Esophagus squamous epithelium (tissue), 4 donors: ENCODE data around the gene C3orf70.

Experiments used
- CTCF ChIP-seq, 6 experiments: fragments of 450-650 bp in 4 of 6; fragments of 200-600 bp in 2 of 6; sonication (generic) in 2 of 6; IDR thresholded peaks; one replicate each; pipeline ENCODE4 v1.5.1; 2016 to 2019; ENCODE audit warnings: antibody characterized with exemption in 6 of 6, mild to moderate bottlenecking in 4 of 6, moderate library complexity in 4 of 6
- POLR2A ChIP-seq, 4 donors: fragments of 450-650 bp; IDR thresholded peaks; one replicate each; pipeline ENCODE4 v1.6.1; 2017; ENCODE audit warnings: antibody characterized with exemption in 4 of 4, mild to moderate bottlenecking in 4 of 4, moderate library complexity in 3 of 4

DNA sequence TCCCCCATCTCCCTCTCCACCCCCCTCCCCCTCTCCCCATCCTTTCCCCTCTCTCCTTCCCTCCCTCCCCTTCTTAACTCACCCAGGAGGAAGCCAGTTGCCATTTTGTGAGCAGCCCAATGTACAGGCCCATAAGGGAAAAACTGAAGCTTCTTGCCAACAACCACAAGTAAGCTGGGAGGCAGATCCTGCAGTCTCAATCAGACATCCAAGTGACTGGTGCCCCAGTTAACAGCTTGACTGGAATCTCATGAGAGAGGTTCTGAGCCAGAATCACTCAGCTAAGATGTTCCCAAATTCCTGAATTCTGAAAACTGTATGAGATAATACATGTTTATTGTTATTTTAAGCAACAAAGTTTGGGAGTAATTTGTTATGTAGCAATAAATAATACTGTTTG lies 90.7 kb downstream of the C3orf70 start:
- TF ChIP-seq POLR2A (IDR thresholded peaks at IDR 0.05) (no peak), CTCF (IDR thresholded peaks at IDR 0.05) (no peak)
